H9 (cell line): ENCODE measurements around the gene SCN10A. TPM values are rescaled to one million over a fixed set of nuclear protein-coding genes. Genes with fewer than 3 reads are reported as not detected.

ENCODE experiments used
- DNase-seq: peaks from one replicate; pipeline ENCODE4 v3.0.0-alpha.2; 2017
- H2AFZ ChIP-seq: one replicate; pipeline ENCODE4 v1.6.1; 2013; ENCODE audit warnings: mild to moderate bottlenecking, low read length, control low read depth, moderate library complexity
- H2AK5ac ChIP-seq: 2 replicates; pipeline ENCODE4 v1.6.1; 2013; ENCODE audit warnings: low read length, control low read depth, mixed read lengths; ENCODE audit not compliant: insufficient read length
- H2BK120ac ChIP-seq: one replicate; pipeline ENCODE4 v1.6.1; 2013; ENCODE audit warnings: low read depth, mild to moderate bottlenecking, low read length, control low read depth, inconsistent platforms; ENCODE audit not compliant: poor library complexity, severe bottlenecking
- H2BK12ac ChIP-seq: 2 replicates; pipeline ENCODE4 v1.6.1; 2013; ENCODE audit warnings: low read length, control low read depth, mixed read lengths, low read depth; ENCODE audit not compliant: insufficient read length
- H2BK15ac ChIP-seq: 2 replicates; pipeline ENCODE4 v1.6.1; 2013; ENCODE audit warnings: low read depth, low read length, control low read depth
- H2BK20ac ChIP-seq: one replicate; pipeline ENCODE4 v1.6.1; 2013; ENCODE audit warnings: low read depth, mild to moderate bottlenecking, low read length, control low read depth, inconsistent platforms; ENCODE audit not compliant: poor library complexity, severe bottlenecking
- H2BK5ac ChIP-seq: 2 replicates; pipeline ENCODE4 v1.6.1; 2013; ENCODE audit warnings: low read length, control low read depth, mixed read lengths; ENCODE audit not compliant: insufficient read length
- H3K14ac ChIP-seq: 2 replicates; pipeline ENCODE4 v1.6.1; 2013; ENCODE audit warnings: low read length, control low read depth; ENCODE audit not compliant: insufficient read depth
- H3K18ac ChIP-seq: 2 replicates; pipeline ENCODE4 v1.6.1; 2013; ENCODE audit warnings: low read depth, mild to moderate bottlenecking, mixed read lengths, low read length, control low read depth; ENCODE audit not compliant: insufficient read length
- H3K23ac ChIP-seq: 2 replicates; pipeline ENCODE4 v1.6.1; 2013; ENCODE audit warnings: low read length, control low read depth, mixed read lengths, low read depth; ENCODE audit not compliant: insufficient read length
- H3K23me2 ChIP-seq: 2 replicates; pipeline ENCODE4 v1.6.1; 2013; ENCODE audit warnings: low read depth, mild to moderate bottlenecking, mixed read lengths, low read length, control low read depth; ENCODE audit not compliant: insufficient read length, poor library complexity, severe bottlenecking
- H3K27ac ChIP-seq: 2 replicates; pipeline ENCODE4 v1.5.1; 2013; ENCODE audit warnings: low read length, control low read depth, mixed read lengths, low read depth; ENCODE audit not compliant: insufficient read length
- H3K27me3 ChIP-seq: 2 replicates; pipeline ENCODE4 v1.6.1; 2013; ENCODE audit warnings: low read length, control low read depth, inconsistent platforms; ENCODE audit not compliant: insufficient read depth
- H3K4ac ChIP-seq: 2 replicates; pipeline ENCODE4 v1.6.1; 2013; ENCODE audit warnings: low read depth, mild to moderate bottlenecking, control low read depth, inconsistent platforms, low read length, moderate library complexity
- H3K4me1 ChIP-seq: 2 replicates; pipeline ENCODE4 v1.6.1; 2013; ENCODE audit warnings: low read length, control low read depth, inconsistent platforms; ENCODE audit not compliant: insufficient read depth
- H3K4me2 ChIP-seq: 2 replicates; pipeline ENCODE4 v1.6.1; 2013; ENCODE audit warnings: low read length, control low read depth, mixed read lengths; ENCODE audit not compliant: insufficient read length, insufficient read depth
- H3K56ac ChIP-seq: 2 replicates; pipeline ENCODE4 v1.6.1; 2013; ENCODE audit warnings: low read depth, mild to moderate bottlenecking, mixed read lengths, low read length, control low read depth; ENCODE audit not compliant: insufficient read length
- H3K79me1 ChIP-seq: 2 replicates; pipeline ENCODE4 v1.6.1; 2013; ENCODE audit warnings: low read depth, mild to moderate bottlenecking, moderate library complexity, low read length, control low read depth, inconsistent platforms; ENCODE audit not compliant: insufficient read depth, poor library complexity, severe bottlenecking
- H3K79me2 ChIP-seq: 2 replicates; pipeline ENCODE4 v1.6.1; 2013; ENCODE audit warnings: low read length, control low read depth, inconsistent platforms; ENCODE audit not compliant: insufficient read depth
- H3K9ac ChIP-seq: 2 replicates; pipeline ENCODE4 v1.6.1; 2013; ENCODE audit warnings: low read length, control low read depth, mixed read lengths; ENCODE audit not compliant: insufficient read length; ENCODE audit errors: extremely low read depth
- H3K9me3 ChIP-seq: one replicate; pipeline ENCODE4 v1.6.1; 2013; ENCODE audit warnings: low read depth, low read length, inconsistent platforms; ENCODE audit not compliant: control insufficient read depth
- H3T11ph ChIP-seq: one replicate; pipeline ENCODE4 v1.6.1; 2013; ENCODE audit warnings: mild to moderate bottlenecking, low read length, control low read depth, inconsistent platforms
- H4K20me1 ChIP-seq: one replicate; pipeline ENCODE4 v1.6.1; 2013; ENCODE audit not compliant: control insufficient read depth, insufficient read length, insufficient read depth
- H4K5ac ChIP-seq: 2 replicates; pipeline ENCODE4 v1.6.1; 2013; ENCODE audit warnings: low read depth, mild to moderate bottlenecking, mixed read lengths, low read length, control low read depth; ENCODE audit not compliant: insufficient read length
- H4K8ac ChIP-seq: replicated peaks from 2 replicates; pipeline ENCODE4 v1.6.1; 2013; ENCODE audit warnings: low read length, control low read depth, mixed read lengths, low read depth; ENCODE audit not compliant: insufficient read length
- H4K91ac ChIP-seq: 2 replicates; pipeline ENCODE4 v1.6.1; 2013; ENCODE audit warnings: low read depth, mild to moderate bottlenecking, moderate library complexity, mixed read lengths, low read length, control low read depth; ENCODE audit not compliant: insufficient read length
- H3K27ac Mint-ChIP-seq, 3 experiments: 2 replicates in 2 of 3; 3 replicates in 1 of 3; pipeline ENCODE4 v1.8.0; 2020 to 2021; ENCODE audit warnings: mixed read lengths in 3 of 3, mild to moderate bottlenecking in 1 of 3, moderate library complexity in 1 of 3
- H3K27me3 Mint-ChIP-seq: 2 replicates; pipeline ENCODE4 v1.8.0; 2021; ENCODE audit warnings: low read depth, mild to moderate bottlenecking, moderate library complexity, mixed read lengths
- H3K36me3 Mint-ChIP-seq, 3 experiments: 2 replicates in 2 of 3; 3 replicates in 1 of 3; pipeline ENCODE4 v1.8.0; 2020 to 2021; ENCODE audit warnings: low read depth in 3 of 3, mixed read lengths in 3 of 3; ENCODE audit not compliant: insufficient read depth in 1 of 3
- H3K4me1 Mint-ChIP-seq, 2 experiments: 2 replicates each; pipeline ENCODE4 v1.8.0; 2020; ENCODE audit warnings: mixed read lengths in 2 of 2
- H3K4me3 Mint-ChIP-seq, 2 experiments: 2 replicates in 1 of 2; 3 replicates in 1 of 2; pipeline ENCODE4 v1.8.0; 2020 to 2021; ENCODE audit warnings: mild to moderate bottlenecking in 2 of 2, mixed read lengths in 2 of 2, moderate library complexity in 1 of 2
- H3K9me3 Mint-ChIP-seq, 2 experiments: 2 replicates in 1 of 2; 3 replicates in 1 of 2; pipeline ENCODE4 v1.8.0; 2020; ENCODE audit warnings: mild to moderate bottlenecking in 2 of 2, mixed read lengths in 2 of 2, moderate library complexity in 1 of 2
- WGBS: extraction: QIAGEN DNeasy Blood & Tissue Kit; methylation state at CpG from one replicate; pipeline ENCODE4 v1.1.7; 2013; ENCODE audit warnings: missing lambda C conversion rate, low lambda C conversion rate, mixed read lengths; ENCODE audit not compliant: insufficient read length; ENCODE audit errors: extremely low coverage; 5-methylcytosine and 5-hydroxymethylcytosine counted together
- total RNA-seq: library from RNA; stranded (reverse); gene quantifications from 2 replicates; pipeline ENCODE4 v1.2.1, GENCODE V29; 2021
- TF ChIP-seq, protein P1 (sequence below): fragments of 200-600 bp; sonication (generic); conservative IDR thresholded peaks from 3 replicates; pipeline ENCODE4 v1.8.0; 2021; ENCODE audit warnings: antibody characterized with exemption, mild to moderate bottlenecking

Gene SCN10A
- total RNA-seq, 1 experiment from 2014 or later = not detected

DNA sequence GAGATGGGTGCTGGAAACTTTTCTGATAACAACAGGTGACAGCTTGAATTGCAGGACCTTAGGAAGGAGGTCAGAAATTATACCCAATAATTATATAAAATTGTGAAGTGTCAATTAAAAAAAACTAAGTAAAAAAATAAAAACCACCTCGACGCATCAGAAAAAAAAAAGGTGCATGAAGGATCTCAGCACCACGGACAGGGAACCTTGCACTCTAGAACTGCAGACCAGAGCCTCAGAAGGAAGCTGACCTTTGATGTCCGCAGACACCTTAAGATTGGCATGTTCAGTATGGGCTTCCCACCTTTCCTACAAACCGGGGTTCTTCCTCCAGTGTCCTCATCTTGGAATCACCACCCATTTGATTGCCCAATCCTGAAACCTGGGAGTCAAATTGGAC is 60.9 kb downstream of the SCN10A start:
- Histone ChIP-seq H3K4me1 (no peaks in the 10 kb centered on the region), H3K27me3 (no peaks in the 10 kb centered on the region), H3K79me1 (no peaks in the 10 kb centered on the region), H3K56ac (no peak overlapping the region), H4K20me1 (no peaks in the 10 kb centered on the region), H2BK20ac (no peak overlapping the region), H3K79me2 (no peaks in the 10 kb centered on the region), H3K23me2 (no peaks in the 10 kb centered on the region), H2AFZ (no peak overlapping the region), H3K23ac (no peak overlapping the region), H3K14ac (no peak overlapping the region), H3T11ph (no peak overlapping the region), H3K4ac (no peak overlapping the region), H2BK12ac (no peak overlapping the region), H3K27ac (no peak overlapping the region), H3K4me2 (no peak overlapping the region), H3K9me3 (no peaks in the 10 kb centered on the region), H3K18ac (no peak overlapping the region), H2BK120ac (no peak overlapping the region), H2BK5ac (no peak overlapping the region), H4K5ac (no peak overlapping the region), H3K9ac (no peak overlapping the region), H2AK5ac (no peak overlapping the region), H4K8ac (no peak overlapping the region), H4K91ac (no peak overlapping the region), H2BK15ac (no peak overlapping the region)
- DNase-seq = no peak
- Mint-ChIP-seq H3K36me3 (no peaks in the 10 kb centered on the region), H3K27me3 (peaks cover 30% of the 10 kb centered on the region), H3K4me3 (no peak overlapping the region), H3K27ac (no peak overlapping the region), H3K9me3 (peaks cover 0 to 4% of the 10 kb centered on the region in 2 experiments; a peak in 1 of 5 replicates), H3K4me1 (no peaks in the 10 kb centered on the region)
- TF ChIP-seq, protein P1, sequence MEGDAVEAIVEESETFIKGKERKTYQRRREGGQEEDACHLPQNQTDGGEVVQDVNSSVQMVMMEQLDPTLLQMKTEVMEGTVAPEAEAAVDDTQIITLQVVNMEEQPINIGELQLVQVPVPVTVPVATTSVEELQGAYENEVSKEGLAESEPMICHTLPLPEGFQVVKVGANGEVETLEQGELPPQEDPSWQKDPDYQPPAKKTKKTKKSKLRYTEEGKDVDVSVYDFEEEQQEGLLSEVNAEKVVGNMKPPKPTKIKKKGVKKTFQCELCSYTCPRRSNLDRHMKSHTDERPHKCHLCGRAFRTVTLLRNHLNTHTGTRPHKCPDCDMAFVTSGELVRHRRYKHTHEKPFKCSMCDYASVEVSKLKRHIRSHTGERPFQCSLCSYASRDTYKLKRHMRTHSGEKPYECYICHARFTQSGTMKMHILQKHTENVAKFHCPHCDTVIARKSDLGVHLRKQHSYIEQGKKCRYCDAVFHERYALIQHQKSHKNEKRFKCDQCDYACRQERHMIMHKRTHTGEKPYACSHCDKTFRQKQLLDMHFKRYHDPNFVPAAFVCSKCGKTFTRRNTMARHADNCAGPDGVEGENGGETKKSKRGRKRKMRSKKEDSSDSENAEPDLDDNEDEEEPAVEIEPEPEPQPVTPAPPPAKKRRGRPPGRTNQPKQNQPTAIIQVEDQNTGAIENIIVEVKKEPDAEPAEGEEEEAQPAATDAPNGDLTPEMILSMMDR = no peak
- no CpG with 5 or more reads among the region's 5 CpGs for WGBS
